Right cardiac atrium (tissue), 5 donors: ENCODE measurements around the gene SRSF1. TPM values are rescaled to one million over a fixed set of nuclear protein-coding genes. Genes with fewer than 3 reads are reported as not detected.

Experiments
- ATAC-seq, 2 donors: fragments of 200-7000 bp; cut with Tn5 transposase; one replicate each; pipeline versions ENCODE4 v1.8.0 to v1.9.1; 2020; ENCODE audit warnings: moderate library complexity in 2 of 2, mild to moderate bottlenecking in 1 of 2
- DNase-seq, 3 donors: peaks; one replicate each; pipeline ENCODE4 v3.0.0-alpha.2; 2020
- H3K27ac ChIP-seq: one replicate; pipeline ENCODE4 v1.5.1; 2013; ENCODE audit warnings: mild to moderate bottlenecking, low read length, control low read depth, moderate library complexity
- H3K27me3 ChIP-seq: one replicate; pipeline ENCODE4 v1.6.1; 2013; ENCODE audit not compliant: control insufficient read depth, insufficient read depth
- H3K4me1 ChIP-seq: one replicate; pipeline ENCODE4 v1.6.1; 2013; ENCODE audit warnings: low read length; ENCODE audit not compliant: control insufficient read depth, insufficient read depth
- H3K4me3 ChIP-seq: one replicate; pipeline ENCODE4 v1.5.1; 2013; ENCODE audit warnings: low read length, control low read depth
- H3K9me3 ChIP-seq: one replicate; pipeline ENCODE4 v1.6.1; 2013; ENCODE audit warnings: low read length; ENCODE audit not compliant: control insufficient read depth
- WGBS: extraction: QIAGEN DNeasy Blood & Tissue Kit; methylation state at CpG from one replicate; pipeline ENCODE4 v1.1.7; 2013; 5-methylcytosine and 5-hydroxymethylcytosine counted together
- intact Hi-C, 4 donors: fragments of 100-400 bp; cut with DNase I; formaldehyde crosslinking; loops; one replicate each; pipeline versions ENCODE4 v1.11.0 to v1.14.0; 2022 to 2023
- long read RNA-seq, 4 donors: library from polyadenylated mRNA; unstranded; transcript quantifications; one replicate each; pipeline ENCODE4 v2.0.0, GENCODE V29; 2020 to 2021
- polyA plus RNA-seq: library from polyadenylated mRNA; stranded (reverse); fragments of 200-250 nt; gene quantifications from one replicate; pipeline ENCODE4 v1.2.3, GENCODE V29; 2013
- total RNA-seq, 4 donors: library from RNA; stranded (reverse); fragmentation: NEBNext Ultra II Directional; extraction: Animal tissue kit (Norgen Biotek cat#: 25700); gene quantifications; one replicate each; pipeline ENCODE4 v1.2.1, GENCODE V29; 2021
- donor health status: healthy with polysubstance abuse.
- donor health status: DM: no; HTN: yes; CAD: no.
- donor health status: DM: no; HTN: no; CAD: no.
- donor health status: DM: no; HTN: yes; CAD: no; lungs with severe emphysema.
- donor health status: DM: yes; HTN: yes; CAD: no.

The SRSF1 gene
- total RNA-seq (100 to 1,000 TPM in 3 of 4 donors, 10 to 100 TPM in 1; 97.9 to 132 (median 126) TPM), polyA plus RNA-seq (58.9 TPM)
- long read RNA-seq, donor 1, transcript SRSF1-201 (4 exons, 1,513 nt): major isoform, 49 of 78 reads
- long read RNA-seq, donor 1, transcript SRSF1-204 (4 exons, 1,720 nt): minor isoform, 6 of 78 reads
- long read RNA-seq, donor 1, partial matches to known transcripts: 3 of 78 reads
- long read RNA-seq, donor 1, other reads (novel, unspliced or antisense): 17 of 78 reads
- long read RNA-seq, donor 2, transcript SRSF1-201 (4 exons, 1,513 nt): major isoform, 21 of 39 reads
- long read RNA-seq, donor 2, partial matches to known transcripts: 1 of 39 reads
- long read RNA-seq, donor 2, other reads (novel, unspliced or antisense): 14 of 39 reads
- long read RNA-seq, donor 3, transcript SRSF1-201 (4 exons, 1,513 nt): major isoform, 199 of 227 reads
- long read RNA-seq, donor 3, transcript SRSF1-204 (4 exons, 1,720 nt): minor isoform, 10 of 227 reads
- long read RNA-seq, donor 3, partial matches to known transcripts: 3 of 227 reads
- long read RNA-seq, donor 3, other reads (novel, unspliced or antisense): 13 of 227 reads
- long read RNA-seq, donor 4, transcript SRSF1-204 (4 exons, 1,720 nt): minor isoform, 5 of 29 reads
- long read RNA-seq, donor 4, transcript SRSF1-201 (4 exons, 1,513 nt): major isoform, 18 of 29 reads
- long read RNA-seq, donor 4, partial matches to known transcripts: 1 of 29 reads
- long read RNA-seq, donor 4, other reads (novel, unspliced or antisense): 3 of 29 reads

- H3K4me1 ChIP-seq: no peaks in the 10 kb centered on the region
- DNase-seq (peak; percentile 98 to 99 (median 99)), ATAC-seq (peak; percentile 97)
- no peaks in the 10 kb centered on the region for H3K27me3 ChIP-seq
- WGBS: under 1% methylated on average over 86 of the region's 86 CpGs
- intact Hi-C loops: loop anchor here (5.0 to 10.0 kb wide), 2 partner anchors 75 to 78 kb away; partner anchors contain the start of gene DYNLL2 (in 4 of the 4)
- no peaks in the 10 kb centered on the region for H3K9me3 ChIP-seq
- H3K27ac ChIP-seq: peak within 1 kb of the TSS; percentile 94
- peak within 1 kb of the TSS; percentile 78 for H3K4me3 ChIP-seq
These were observed at the start of gene SRSF1 for GRCh38 chr17:58006924-58007780. Gene SRSF1 (minus strand): TSS chr17:58007246. CDS start chr17:58007137, 109 bp downstream.

GRCh38 chr17:58056476-58056875, 49.4 kb upstream of the SRSF1 start:
- intact Hi-C loops: no loop called here
- ATAC-seq: no peak

GRCh38 chr17:58054641-58055040, 47.6 kb upstream of the SRSF1 start:
- no peaks in the 10 kb centered on the region for H3K9me3 ChIP-seq
- WGBS: 83% methylated on average over 6 of the region's 6 CpGs
- H3K27ac ChIP-seq: no peak overlapping the region
- no peaks in the 10 kb centered on the region for H3K4me1 ChIP-seq
- no peaks in the 10 kb centered on the region for H3K27me3 ChIP-seq
- intact Hi-C loops: no loop called here
- DNase-seq (no peak), ATAC-seq (no peak)
- no peak overlapping the region for H3K4me3 ChIP-seq

More at GRCh38 chr17:58056476-58056875, 49.4 kb upstream of the SRSF1 start:
- Histone ChIP-seq H3K4me1 (no peaks in the 10 kb centered on the region), H3K4me3 (no peak overlapping the region), H3K27me3 (no peaks in the 10 kb centered on the region), H3K27ac (no peak overlapping the region), H3K9me3 (no peaks in the 10 kb centered on the region)
- no peak for DNase-seq

GRCh38 chr17:58052945-58053715, 46.1 kb upstream of the SRSF1 start:
- no peak for ATAC-seq
- intact Hi-C loops: no loop called here
- no peaks in the 10 kb centered on the region for H3K27me3 ChIP-seq
- DNase-seq: no peak
- H3K4me3 ChIP-seq: no peak overlapping the region
- WGBS: 55% methylated on average over 8 of the region's 8 CpGs
- no peaks in the 10 kb centered on the region for H3K9me3 ChIP-seq
- no peak overlapping the region for H3K27ac ChIP-seq
- no peaks in the 10 kb centered on the region for H3K4me1 ChIP-seq

GRCh38 chr17:58052407-58052806, 45.4 kb upstream of the SRSF1 start:
- 67% methylated on average over 1 of the region's 1 CpG for WGBS
- ATAC-seq (no peak), DNase-seq (no peak)
- Histone ChIP-seq H3K4me3 (no peak overlapping the region), H3K4me1 (no peaks in the 10 kb centered on the region), H3K27ac (no peak overlapping the region), H3K9me3 (no peaks in the 10 kb centered on the region), H3K27me3 (no peaks in the 10 kb centered on the region)
- intact Hi-C loops: no loop called here

GRCh38 chr17:58051468-58051867, 44.4 kb upstream of the SRSF1 start:
- DNase-seq (no peak), ATAC-seq (no peak)
- H3K4me3 ChIP-seq: no peak overlapping the region
- WGBS: 68% methylated on average over 1 of the region's 1 CpG
- H3K4me1 ChIP-seq: no peaks in the 10 kb centered on the region
- intact Hi-C loops: no loop called here
- no peaks in the 10 kb centered on the region for H3K27me3 ChIP-seq
- H3K27ac ChIP-seq: no peak overlapping the region
- no peaks in the 10 kb centered on the region for H3K9me3 ChIP-seq

- no peak for ATAC-seq
- 88% methylated on average over 2 of the region's 2 CpGs for WGBS
- no peak overlapping the region for H3K4me3 ChIP-seq
- no peak overlapping the region for H3K27ac ChIP-seq
- no peaks in the 10 kb centered on the region for H3K27me3 ChIP-seq
- intact Hi-C loops: no loop called here
- no peaks in the 10 kb centered on the region for H3K4me1 ChIP-seq
- no peaks in the 10 kb centered on the region for H3K9me3 ChIP-seq
- DNase-seq: no peak
These were observed 43.9 kb upstream of the SRSF1 start for GRCh38 chr17:58050966-58051365.

- intact Hi-C loops: no loop called here
- H3K9me3 ChIP-seq: no peaks in the 10 kb centered on the region
- 94% methylated on average over 4 of the region's 4 CpGs for WGBS
- DNase-seq: no peak
- no peak overlapping the region for H3K4me3 ChIP-seq
- ATAC-seq: no peak
- H3K4me1 ChIP-seq: no peaks in the 10 kb centered on the region
- H3K27me3 ChIP-seq: no peaks in the 10 kb centered on the region
- no peak overlapping the region for H3K27ac ChIP-seq
These were observed 42.5 kb upstream of the SRSF1 start for GRCh38 chr17:58049533-58049932.

- no peaks in the 10 kb centered on the region for H3K9me3 ChIP-seq
- ATAC-seq (no peak), DNase-seq (no peak)
- intact Hi-C loops: no loop called here
- WGBS: 51% methylated on average over 4 of the region's 4 CpGs
- no peaks in the 10 kb centered on the region for H3K4me1 ChIP-seq
- no peak overlapping the region for H3K4me3 ChIP-seq
- H3K27ac ChIP-seq: no peak overlapping the region
- H3K27me3 ChIP-seq: no peaks in the 10 kb centered on the region
These were observed 40.5 kb upstream of the SRSF1 start for GRCh38 chr17:58047376-58048150.
